Suppressor macrophage (primary cell): ENCODE results near the gene TRPT1.

Experiments
- DNase-seq, 4 experiments: peaks; one replicate each; pipeline ENCODE4 v3.0.0-alpha.2; 2020 to 2022

The TRPT1 gene

GRCh38 chr11:64244107-64244506 is 18.1 kb upstream of the TRPT1 start:
- DNase-seq, result no peak

GRCh38 chr11:64243236-64243854 is 17.4 kb upstream of the TRPT1 start:
- DNase-seq, result no peak

GRCh38 chr11:64241491-64242374 is 15.7 kb upstream of the TRPT1 start:
- DNase-seq, result peak; percentile 47 to 100 (median 65)

- DNase-seq, result peak in 3 of 4 experiments; percentile 100
Observed at GRCh38 chr11:64241241-64241490, 15.2 kb upstream of the TRPT1 start.

GRCh38 chr11:64240435-64241240 is 14.7 kb upstream of the TRPT1 start, which contains the start of gene FKBP2:
Gene FKBP2 (plus strand): TSS chr11:64241095. CDS start chr11:64242388, 1,293 bp downstream.
- peak; percentile 99 to 100 (median 100) for DNase-seq

GRCh38 chr11:64239662-64240434 is 13.9 kb upstream of the TRPT1 start:
- peak; percentile 95 to 99 (median 97) for DNase-seq

GRCh38 chr11:64238999-64239398 is 13.0 kb upstream of the TRPT1 start:
- DNase-seq, result peak; percentile 77 to 85 (median 82)

- no peak for DNase-seq
Observed at GRCh38 chr11:64238076-64238475, 12.1 kb upstream of the TRPT1 start.

GRCh38 chr11:64237484-64237951 is 11.5 kb upstream of the TRPT1 start:
- no peak for DNase-seq

- no peak for DNase-seq
Observed at GRCh38 chr11:64235437-64236161, 9.6 kb upstream of the TRPT1 start.

GRCh38 chr11:64234647-64235379 is 8.8 kb upstream of the TRPT1 start:
- DNase-seq, result peak; percentile 46 to 81 (median 64)

- peak; percentile 63 to 89 (median 76) for DNase-seq
Observed at GRCh38 chr11:64233913-64234586, 8.1 kb upstream of the TRPT1 start, which contains the start of gene VEGFB. Gene VEGFB (plus strand): TSS chr11:64234584. CDS start chr11:64234834, 250 bp downstream.

GRCh38 chr11:64232967-64233315 is 7.0 kb upstream of the TRPT1 start:
- no peak for DNase-seq

- no peak for DNase-seq
Observed at GRCh38 chr11:64232182-64232966, 6.4 kb upstream of the TRPT1 start.

GRCh38 chr11:64231546-64231945 is 5.6 kb upstream of the TRPT1 start:
- DNase-seq, result no peak

GRCh38 chr11:64230985-64231365 is 5.0 kb upstream of the TRPT1 start:
- no peak for DNase-seq

GRCh38 chr11:64230171-64230984 is 4.4 kb upstream of the TRPT1 start, which contains the start of gene DNAJC4:
Gene DNAJC4 (plus strand): TSS chr11:64230548. CDS start chr11:64230855, 307 bp downstream.
- peak; percentile 71 to 90 (median 86) for DNase-seq

GRCh38 chr11:64229744-64230170 is 3.8 kb upstream of the TRPT1 start:
- DNase-seq, result no peak
